K562 (cell line): ENCODE data around the gene IGF2R.

Source experiments
- CTCF ChIP-seq, 3 experiments: IDR thresholded peaks in 2 of 3; conservative IDR thresholded peaks in 1 of 3; 2 replicates each; pipeline ENCODE4 v1.5.1; 2011 to 2012; ENCODE audit warnings: low read length in 3 of 3, mild to moderate bottlenecking in 3 of 3, control low read depth in 2 of 3, improper control_type of control experiment in 1 of 3, inconsistent platforms in 1 of 3, low read depth in 1 of 3, mixed read lengths in 1 of 3, moderate library complexity in 1 of 3; ENCODE audit not compliant: insufficient read depth in 2 of 3
- DNMT1 ChIP-seq: fragments of 450-650 bp; IDR thresholded peaks from 2 replicates; pipeline ENCODE4 v1.6.1; 2016; ENCODE audit warnings: antibody characterized with exemption, mild to moderate bottlenecking
- ETV6 ChIP-seq, 3 experiments: fragments of 150-350 bp in 1 of 3; sonication (generic) in 1 of 3; formaldehyde crosslinking in 1 of 3; IDR thresholded peaks; 2 replicates each; pipeline versions ENCODE4 v1.6.1 to v1.8.0; 2014 to 2022; ENCODE audit warnings: borderline replicate concordance in 2 of 3, low read depth in 2 of 3, antibody characterized with exemption in 1 of 3, low read length in 1 of 3, mild to moderate bottlenecking in 1 of 3, missing genetic modification reagents in 1 of 3
- POLR2AphosphoS5 ChIP-seq: IDR thresholded peaks from 2 replicates; pipeline ENCODE4 v1.6.1; 2011; ENCODE audit warnings: mild to moderate bottlenecking, low read depth, low read length, moderate library complexity; ENCODE audit not compliant: control insufficient read depth, insufficient read depth
- REST ChIP-seq, 2 experiments: fragments of 450-650 bp; formaldehyde crosslinking in 1 of 2; IDR thresholded peaks; 2 replicates each; pipeline versions ENCODE4 v1.4.0 to v1.6.1; 2014 to 2020; ENCODE audit warnings: mild to moderate bottlenecking in 2 of 2, borderline replicate concordance in 1 of 2, low read depth in 1 of 2
- SPI1 ChIP-seq: IDR thresholded peaks from 2 replicates; pipeline ENCODE4 v1.6.1; 2011; ENCODE audit warnings: low read depth, low read length, control low read depth, borderline replicate concordance
- YBX1 ChIP-seq: fragments of 450-650 bp; IDR thresholded peaks from 2 replicates; pipeline ENCODE4 v1.7.1; 2016; ENCODE audit warnings: mild to moderate bottlenecking
- ZNF24 ChIP-seq: fragments of 450-650 bp; IDR thresholded peaks from 2 replicates; pipeline ENCODE4 v1.6.1; 2016
- ZNF263 ChIP-seq: sonication (generic); formaldehyde crosslinking; IDR thresholded peaks from 2 replicates; pipeline ENCODE4 v1.8.0; 2022; ENCODE audit warnings: mild to moderate bottlenecking, missing genetic modification reagents, borderline replicate concordance
- TF ChIP-seq, protein P1 (sequence below), 2 experiments: fragments of 450-650 bp in 1 of 2; sonication (generic) in 1 of 2; formaldehyde crosslinking in 1 of 2; IDR thresholded peaks in 1 of 2; conservative IDR thresholded peaks in 1 of 2; 2 replicates each; pipeline versions ENCODE4 v1.6.1 to v1.8.1; 2016 to 2023; ENCODE audit warnings: mild to moderate bottlenecking in 2 of 2, moderate library complexity in 2 of 2, inconsistent platforms in 1 of 2, missing genetic modification reagents in 1 of 2

DNA sequence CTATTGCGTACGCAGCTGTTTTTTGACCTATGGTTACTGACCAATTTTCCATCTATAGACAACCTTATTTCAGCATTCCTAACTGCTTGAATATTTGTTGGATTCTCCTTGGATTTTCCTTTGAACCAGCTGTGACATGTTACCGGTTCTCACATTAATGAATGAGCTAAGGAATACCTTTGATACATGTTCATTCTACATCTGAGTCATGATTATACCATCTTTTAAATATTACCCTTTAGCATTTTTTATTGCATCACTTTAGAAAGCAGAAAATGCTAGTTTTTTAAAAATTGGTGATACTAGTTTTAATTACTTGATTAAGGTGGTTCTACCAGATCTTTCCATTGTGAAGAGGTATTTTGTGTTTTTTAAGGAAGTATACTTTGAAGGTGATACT, 1.9 kb upstream of the IGF2R start:
- TF ChIP-seq REST (IDR thresholded peaks at IDR 0.05; ENCODE audit: borderline replicate concordance): no peak
- TF ChIP-seq REST (CRISPR knock-in tag; IDR thresholded peaks at IDR 0.05; ENCODE audit: low read depth): no peak
- TF ChIP-seq ZNF24: no peak
- no peak for TF ChIP-seq ETV6 (IDR thresholded peaks at IDR 0.05; ENCODE audit: borderline replicate concordance in 1 of 2, low read depth in 2 of 2, low read length in 1 of 2)
- no peak for TF ChIP-seq ETV6 (CRISPR knock-in tag; IDR thresholded peaks at IDR 0.05; ENCODE audit: borderline replicate concordance)
- TF ChIP-seq, protein P1, sequence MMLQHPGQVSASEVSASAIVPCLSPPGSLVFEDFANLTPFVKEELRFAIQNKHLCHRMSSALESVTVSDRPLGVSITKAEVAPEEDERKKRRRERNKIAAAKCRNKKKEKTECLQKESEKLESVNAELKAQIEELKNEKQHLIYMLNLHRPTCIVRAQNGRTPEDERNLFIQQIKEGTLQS (IDR thresholded peaks at IDR 0.05): peak; percentile 84
- TF ChIP-seq, protein P1 (CRISPR knock-in tag; conservative IDR thresholded peaks at IDR 0.05): no peak
- no peak for TF ChIP-seq CTCF (IDR thresholded peaks at IDR 0.05 in 2 of 3, conservative IDR thresholded peaks at IDR 0.05 in 1 of 3; ENCODE audit: insufficient read depth in 2 of 3, low read depth in 1 of 3, low read length in 3 of 3)
- no peak for TF ChIP-seq SPI1
- no peak for TF ChIP-seq ZNF263 (CRISPR knock-in tag)
- no peak for TF ChIP-seq POLR2AphosphoS5
- TF ChIP-seq YBX1: no peak
- TF ChIP-seq DNMT1: no peak
